ENCODE data around the gene GMCL2. TPM values are rescaled to one million over a fixed set of nuclear protein-coding genes. Genes with fewer than 3 reads are reported as not detected.

The GMCL2 gene
- total RNA-seq, 1 experiment from 2014 or later: not detected

- no peak overlapping the region for H3K56ac ChIP-seq (ENCODE audit: insufficient read length, low read depth, low read length)
- no peak for TF ChIP-seq CTCF (conservative IDR thresholded peaks at IDR 0.05)
- H2BK120ac ChIP-seq (ENCODE audit: low read depth, low read length, poor library complexity, severe bottlenecking): no peak overlapping the region
- H3K4me2 ChIP-seq (ENCODE audit: insufficient read depth, insufficient read length, low read length): no peak overlapping the region
- H3K4me1 Mint-ChIP-seq: peaks cover 5 to 10% of the 10 kb centered on the region in 2 experiments; a peak in 3 of 4 replicates
- no peak overlapping the region for H2BK5ac ChIP-seq (ENCODE audit: insufficient read length, low read length)
- H4K91ac ChIP-seq (ENCODE audit: insufficient read length, low read depth, low read length): no peak overlapping the region
- no peak overlapping the region for H3K14ac ChIP-seq (ENCODE audit: insufficient read depth, low read length)
- no peak overlapping the region for H3K4me3 Mint-ChIP-seq
- peaks cover 45 to 81% (median 74%) of the 10 kb centered on the region in 3 experiments for H3K36me3 Mint-ChIP-seq (ENCODE audit: insufficient read depth in 1 of 3, low read depth in 3 of 3)
- H3K9ac ChIP-seq (ENCODE audit: extremely low read depth, insufficient read length, low read length): no peak overlapping the region
- no peaks in the 10 kb centered on the region for H3K9me3 ChIP-seq (ENCODE audit: control insufficient read depth, low read depth, low read length)
- H3K79me2 ChIP-seq (ENCODE audit: insufficient read depth, low read length): peaks cover 10% of the 10 kb centered on the region; the same call in 1 of the 2 replicates
- no peaks in the 10 kb centered on the region for H3K23me2 ChIP-seq (ENCODE audit: insufficient read length, low read depth, low read length, poor library complexity, severe bottlenecking)
- WGBS (ENCODE audit: extremely low coverage, insufficient read length, low lambda C conversion rate): no CpG with 5 or more reads among the region's 12 CpGs
- no peaks in the 10 kb centered on the region for H3K27me3 Mint-ChIP-seq (ENCODE audit: low read depth)
- H3K4me1 ChIP-seq (ENCODE audit: insufficient read depth, low read length): no peaks in the 10 kb centered on the region
- no peaks in the 10 kb centered on the region; the same call in 1 of the 2 replicates for H3K27me3 ChIP-seq (ENCODE audit: insufficient read depth, low read length)
- no peak overlapping the region for H2AFZ ChIP-seq (ENCODE audit: low read length)
- no peak overlapping the region for H2BK15ac ChIP-seq (ENCODE audit: low read depth, low read length)
- no peak overlapping the region for H2AK5ac ChIP-seq (ENCODE audit: insufficient read length, low read length)
- H3K27ac ChIP-seq (ENCODE audit: insufficient read length, low read depth, low read length): no peak overlapping the region
- peaks cover 5% of the 10 kb centered on the region for H3K79me1 ChIP-seq (ENCODE audit: insufficient read depth, low read depth, low read length, poor library complexity, severe bottlenecking)
- no peak overlapping the region for H2BK20ac ChIP-seq (ENCODE audit: low read depth, low read length, poor library complexity, severe bottlenecking)
- no peaks in the 10 kb centered on the region for H3K9me3 Mint-ChIP-seq
- H3K18ac ChIP-seq (ENCODE audit: insufficient read length, low read depth, low read length): no peak overlapping the region
- H3K23ac ChIP-seq (ENCODE audit: insufficient read length, low read depth, low read length): no peak overlapping the region
- no peak overlapping the region for H4K5ac ChIP-seq (ENCODE audit: insufficient read length, low read depth, low read length)
- H2BK12ac ChIP-seq (ENCODE audit: insufficient read length, low read depth, low read length): no peak overlapping the region
- H3T11ph ChIP-seq (ENCODE audit: low read length): no peak overlapping the region
- H4K20me1 ChIP-seq (ENCODE audit: control insufficient read depth, insufficient read depth, insufficient read length): no peaks in the 10 kb centered on the region
- H4K8ac ChIP-seq (replicated peaks; ENCODE audit: insufficient read length, low read depth, low read length): no peak overlapping the region
- DNase-seq: no peak
- no peak overlapping the region for H3K4ac ChIP-seq (ENCODE audit: low read depth, low read length)
- H3K27ac Mint-ChIP-seq: no peak overlapping the region; a peak in 1 of 7 replicates
These were observed 49.2 kb downstream of the GMCL2 start for GRCh38 chr5:178137991-178138390.

Measured in H9 (cell line).